ENCODE measurements around the gene NIPAL1.

Gene NIPAL1

GRCh38 chr4:48049483-48049882 is 32.9 kb downstream of the NIPAL1 start:
- TF ChIP-seq ZBTB7A (IDR thresholded peaks at IDR 0.05; ENCODE audit: low read depth) = no peak
- TF ChIP-seq FOXM1 (IDR thresholded peaks at IDR 0.05; ENCODE audit: borderline replicate concordance, low read depth) = no peak
- TF ChIP-seq TCF12 (IDR thresholded peaks at IDR 0.05; ENCODE audit: low read depth) = no peak
- TF ChIP-seq, protein P1, sequence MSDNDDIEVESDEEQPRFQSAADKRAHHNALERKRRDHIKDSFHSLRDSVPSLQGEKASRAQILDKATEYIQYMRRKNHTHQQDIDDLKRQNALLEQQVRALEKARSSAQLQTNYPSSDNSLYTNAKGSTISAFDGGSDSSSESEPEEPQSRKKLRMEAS (IDR thresholded peaks at IDR 0.05) = no peak
- no peak for TF ChIP-seq RAD21 (IDR thresholded peaks at IDR 0.05; ENCODE audit: low read depth)
- TF ChIP-seq NFIC (IDR thresholded peaks at IDR 0.05) = no peak
- TF ChIP-seq YY1 (IDR thresholded peaks at IDR 0.05; ENCODE audit: low read depth) = no peak
- no peak for TF ChIP-seq CREB1 (IDR thresholded peaks at IDR 0.05; ENCODE audit: low read depth)
- TF ChIP-seq TEAD4 (IDR thresholded peaks at IDR 0.05) = no peak
- no peak for TF ChIP-seq CEBPB (IDR thresholded peaks at IDR 0.05)
- TF ChIP-seq REST (IDR thresholded peaks at IDR 0.05; ENCODE audit: low read depth) = no peak
- no peak for TF ChIP-seq TAF1 (IDR thresholded peaks at IDR 0.05; ENCODE audit: low read depth)
- TF ChIP-seq EGR1 (IDR thresholded peaks at IDR 0.05) = no peak

DNA sequence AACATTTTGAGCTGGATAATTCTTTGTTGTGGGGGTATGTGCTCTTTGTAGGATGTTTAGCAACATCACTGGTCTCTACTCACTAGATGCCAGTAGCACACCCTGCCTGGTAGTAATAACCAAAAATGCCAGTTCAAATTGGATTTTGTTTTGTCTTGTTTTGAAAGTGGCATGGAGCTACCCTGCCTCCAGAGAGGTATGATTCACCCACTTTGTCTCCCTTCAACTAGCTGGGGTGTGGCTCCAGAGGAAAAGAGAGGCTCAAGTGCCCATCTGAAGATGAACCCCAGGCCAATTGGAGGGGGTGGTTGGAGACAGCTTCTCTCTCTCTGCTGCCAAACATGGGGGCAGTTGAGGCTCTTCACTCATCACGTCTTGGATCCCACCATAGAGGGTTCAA is 34.5 kb downstream of the NIPAL1 start:
- TF ChIP-seq, protein P1 (IDR thresholded peaks at IDR 0.05) = no peak
- TF ChIP-seq TCF12 (IDR thresholded peaks at IDR 0.05; ENCODE audit: low read depth) = no peak
- no peak for TF ChIP-seq CREB1 (IDR thresholded peaks at IDR 0.05; ENCODE audit: low read depth)
- no peak for TF ChIP-seq TAF1 (IDR thresholded peaks at IDR 0.05; ENCODE audit: low read depth)
- TF ChIP-seq REST (IDR thresholded peaks at IDR 0.05; ENCODE audit: low read depth) = no peak
- TF ChIP-seq TEAD4 (IDR thresholded peaks at IDR 0.05) = no peak

- TF ChIP-seq, protein P1 (IDR thresholded peaks at IDR 0.05) = no peak
- TF ChIP-seq EGR1 (IDR thresholded peaks at IDR 0.05) (no peak), NFIC (IDR thresholded peaks at IDR 0.05) (no peak), CREB1 (IDR thresholded peaks at IDR 0.05; ENCODE audit: low read depth) (no peak), TAF1 (IDR thresholded peaks at IDR 0.05; ENCODE audit: low read depth) (no peak), FOXM1 (IDR thresholded peaks at IDR 0.05; ENCODE audit: borderline replicate concordance, low read depth) (no peak), RAD21 (IDR thresholded peaks at IDR 0.05; ENCODE audit: low read depth) (no peak), ZBTB7A (IDR thresholded peaks at IDR 0.05; ENCODE audit: low read depth) (no peak), TCF12 (IDR thresholded peaks at IDR 0.05; ENCODE audit: low read depth) (no peak), YY1 (IDR thresholded peaks at IDR 0.05; ENCODE audit: low read depth) (no peak), EP300 (IDR thresholded peaks at IDR 0.05; ENCODE audit: borderline replicate concordance) (no peak), TEAD4 (IDR thresholded peaks at IDR 0.05) (no peak), CEBPB (IDR thresholded peaks at IDR 0.05) (no peak), REST (IDR thresholded peaks at IDR 0.05; ENCODE audit: low read depth) (no peak)
- TF ChIP-seq, protein P2, sequence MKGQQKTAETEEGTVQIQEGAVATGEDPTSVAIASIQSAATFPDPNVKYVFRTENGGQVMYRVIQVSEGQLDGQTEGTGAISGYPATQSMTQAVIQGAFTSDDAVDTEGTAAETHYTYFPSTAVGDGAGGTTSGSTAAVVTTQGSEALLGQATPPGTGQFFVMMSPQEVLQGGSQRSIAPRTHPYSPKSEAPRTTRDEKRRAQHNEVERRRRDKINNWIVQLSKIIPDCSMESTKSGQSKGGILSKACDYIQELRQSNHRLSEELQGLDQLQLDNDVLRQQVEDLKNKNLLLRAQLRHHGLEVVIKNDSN (IDR thresholded peaks at IDR 0.05) = no peak
Measured at GRCh38 chr4:48058617-48059530, 42.3 kb downstream of the NIPAL1 start.

GRCh38 chr4:48064349-48064748 is 47.8 kb downstream of the NIPAL1 start:
- TF ChIP-seq TAF1 (IDR thresholded peaks at IDR 0.05; ENCODE audit: low read depth) = no peak
- TF ChIP-seq CEBPB (IDR thresholded peaks at IDR 0.05) = no peak
- TF ChIP-seq ZBTB7A (IDR thresholded peaks at IDR 0.05; ENCODE audit: low read depth) = no peak
- TF ChIP-seq YY1 (IDR thresholded peaks at IDR 0.05; ENCODE audit: low read depth) = no peak
- no peak for TF ChIP-seq FOXM1 (IDR thresholded peaks at IDR 0.05; ENCODE audit: borderline replicate concordance, low read depth)
- TF ChIP-seq, protein P2 (IDR thresholded peaks at IDR 0.05) = no peak
- TF ChIP-seq, protein P1 (IDR thresholded peaks at IDR 0.05) = no peak
- no peak for TF ChIP-seq EP300 (IDR thresholded peaks at IDR 0.05; ENCODE audit: borderline replicate concordance)
- no peak for TF ChIP-seq NFIC (IDR thresholded peaks at IDR 0.05)

All from Ishikawa (cell line).